ENCODE measurements around the gene HMX1.
A peak's percentile ranks its signal among the peaks of the same experiment; 100 is the strongest.

HMX1 gene

DNA sequence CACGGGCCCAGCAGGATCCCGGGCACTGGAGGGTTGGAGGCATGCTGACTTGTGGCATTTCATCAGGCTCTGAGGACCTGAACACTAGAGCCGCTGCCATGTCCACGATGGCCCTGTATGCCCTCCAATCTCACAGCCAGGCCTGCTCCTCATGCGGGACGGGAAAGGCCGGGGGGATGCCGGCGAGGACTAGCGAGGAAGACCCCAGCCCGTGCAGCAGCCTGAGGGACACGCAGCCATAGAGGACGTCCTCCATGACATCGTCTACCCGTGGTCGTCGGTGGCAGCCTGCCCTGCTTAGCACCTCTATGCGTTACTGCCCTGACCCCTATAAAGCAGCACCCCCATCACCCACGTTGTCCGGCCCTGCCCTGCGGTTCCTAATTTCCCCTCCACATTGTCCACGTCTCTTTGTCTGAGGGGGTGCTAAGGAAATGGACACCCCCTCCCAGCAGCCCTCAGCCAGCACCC, 32.6 kb downstream of the HMX1 start:
- no peak for DNase-seq

DNA sequence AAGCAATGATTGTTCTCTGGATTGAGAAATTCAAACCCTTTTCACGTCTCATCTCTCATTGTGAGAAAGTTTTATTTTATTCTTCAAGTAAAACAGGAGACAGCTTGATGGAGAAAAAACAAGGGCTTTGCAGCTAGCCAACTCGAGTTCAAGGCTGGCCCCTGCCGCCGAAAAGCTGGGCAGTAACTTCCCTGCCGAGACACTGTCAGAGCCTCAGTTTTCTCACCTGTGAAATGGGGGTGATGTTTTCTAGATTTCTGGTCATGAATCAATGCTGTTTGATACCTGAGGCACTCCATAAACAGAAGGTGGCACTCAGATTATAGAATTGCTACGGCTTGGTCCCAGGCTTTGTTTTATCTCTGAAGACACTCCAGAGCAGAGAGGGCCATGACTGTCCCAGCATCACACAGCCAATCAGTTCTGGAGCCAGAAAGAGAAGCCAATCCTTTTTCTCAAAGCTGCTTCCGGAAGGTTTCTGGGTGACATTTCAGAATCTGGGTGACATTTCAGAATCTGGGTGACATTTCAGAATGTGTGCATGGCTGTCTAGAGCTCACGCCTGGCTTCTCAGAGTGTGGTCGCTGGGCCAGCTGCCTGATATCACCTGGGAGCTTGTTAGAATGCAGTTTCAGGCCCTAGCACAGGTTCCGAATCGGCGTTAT, 33.2 kb downstream of the HMX1 start:
- no peak for DNase-seq

DNA sequence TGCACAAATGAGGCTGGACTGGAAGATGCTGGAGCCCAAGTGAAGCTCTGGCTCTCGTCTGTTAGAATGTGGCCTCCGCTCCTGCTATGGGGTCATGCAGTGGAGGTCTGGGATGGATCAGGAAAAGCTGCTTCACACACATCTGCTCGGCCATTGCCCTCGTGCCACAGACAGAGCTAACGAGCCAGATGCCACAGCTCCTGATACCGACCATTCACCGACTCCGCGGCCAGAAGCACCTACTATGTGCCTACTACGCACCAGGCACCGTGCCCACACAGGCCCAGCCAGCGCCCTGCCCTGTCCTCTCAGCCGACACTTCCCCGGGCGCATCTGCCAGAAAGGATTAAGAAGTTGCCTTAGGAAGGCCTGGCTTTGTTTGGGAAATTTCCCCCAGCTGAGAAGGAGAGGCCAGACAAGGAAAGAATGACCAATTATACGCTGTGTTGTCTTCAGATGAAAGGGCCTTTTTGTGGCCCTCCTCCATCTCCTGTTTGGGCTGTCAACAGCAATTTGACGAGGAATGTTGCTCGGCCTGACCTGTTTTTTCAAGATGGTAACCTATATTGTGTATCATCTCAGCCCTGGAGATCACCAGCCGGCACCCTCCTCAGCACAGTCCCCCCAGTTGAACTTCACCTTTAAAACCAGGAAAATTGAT, 34.3 kb downstream of the HMX1 start:
- no peak for DNase-seq

DNA sequence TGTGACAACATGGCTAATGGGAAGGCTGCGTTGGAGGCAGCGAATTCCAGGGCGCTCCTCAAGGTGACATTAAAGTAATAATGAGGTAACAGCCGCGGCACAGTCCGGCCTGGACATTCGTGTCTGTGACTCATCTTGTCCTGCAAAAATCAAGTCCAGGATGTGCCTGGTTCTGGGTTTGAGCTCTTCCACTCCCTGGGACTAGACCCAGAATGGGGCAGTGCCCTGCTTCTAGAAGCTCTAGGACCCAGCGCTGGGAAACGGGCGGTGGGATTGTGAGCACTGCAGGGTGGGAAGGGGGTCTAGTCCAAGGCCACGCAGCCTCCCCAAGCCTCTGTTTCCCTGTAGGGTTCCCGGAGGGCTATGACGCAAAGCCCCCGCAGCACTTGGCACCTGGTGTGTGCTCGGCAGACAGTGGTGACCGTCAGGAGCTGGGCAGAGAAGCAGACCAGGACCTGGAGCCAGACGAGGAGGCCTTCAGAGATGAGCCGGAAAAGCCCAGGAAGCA, 34.9 kb downstream of the HMX1 start:
- no peak for DNase-seq

DNA sequence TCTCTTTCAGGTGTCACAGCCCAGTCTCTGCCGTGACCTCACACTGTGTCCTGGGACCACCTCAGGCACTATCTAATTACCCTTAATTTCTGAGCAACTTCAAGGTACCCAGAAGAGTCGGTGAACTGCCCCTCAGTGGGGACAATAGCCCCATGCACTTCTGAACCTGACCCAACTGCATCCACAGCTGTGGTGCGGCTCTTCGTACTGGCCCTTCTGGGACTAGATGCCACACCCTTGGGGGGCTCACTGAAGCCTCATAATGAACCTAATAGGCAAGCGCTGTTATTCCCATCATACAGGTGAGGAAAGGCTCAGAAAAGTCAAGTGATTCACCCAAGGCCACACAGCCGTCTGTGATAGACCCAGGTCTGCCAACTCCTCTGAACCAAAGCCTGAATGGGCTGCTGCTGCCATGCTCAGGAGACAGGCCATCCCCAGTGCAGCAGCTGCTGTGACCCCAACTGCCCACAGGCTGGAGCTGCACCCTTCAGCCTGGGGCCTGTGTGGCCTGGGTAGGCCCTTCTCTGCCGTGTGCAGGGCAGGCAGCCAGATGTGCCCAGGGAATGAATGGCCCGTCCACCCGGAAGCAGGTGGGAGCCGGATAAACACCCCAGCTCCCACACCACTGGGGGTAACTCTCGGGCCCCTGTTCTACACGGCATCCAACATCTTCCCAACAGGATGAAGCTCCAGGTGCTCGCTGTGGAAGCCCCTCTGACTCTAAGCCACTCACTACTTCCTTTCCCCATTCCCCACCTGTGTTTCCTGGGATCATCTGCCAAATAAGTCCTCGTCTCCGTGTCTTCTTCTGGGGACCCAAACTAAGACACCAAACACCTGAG, 35.9 kb downstream of the HMX1 start:
- DNase-seq = no peak

DNA sequence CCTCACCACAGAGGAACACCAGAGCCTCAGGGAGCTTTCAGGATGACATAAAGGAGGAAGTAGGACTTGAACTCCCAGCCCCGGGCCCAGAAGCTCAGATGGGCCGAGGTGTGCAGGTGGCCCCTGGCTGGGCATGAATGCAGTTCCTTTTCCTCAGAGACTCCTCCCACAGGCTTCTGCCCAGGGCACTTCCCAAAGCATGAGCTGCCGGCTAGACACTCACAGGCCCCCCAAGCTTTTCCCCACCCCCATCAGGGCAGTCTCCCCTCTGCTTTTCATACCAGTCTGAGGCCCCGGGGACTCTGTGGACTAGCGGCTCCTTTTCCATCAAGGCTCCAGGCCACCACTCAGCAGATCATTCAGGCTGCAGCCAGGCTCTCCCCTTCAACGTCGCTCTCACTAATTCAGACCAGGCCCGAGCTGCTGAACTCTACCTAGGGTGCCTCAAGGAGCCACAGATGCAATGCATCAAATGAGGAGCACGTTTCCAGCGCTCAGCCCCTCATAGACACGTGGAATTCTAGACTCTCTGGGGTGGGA, 36.9 kb downstream of the HMX1 start:
- DNase-seq = no peak

DNA sequence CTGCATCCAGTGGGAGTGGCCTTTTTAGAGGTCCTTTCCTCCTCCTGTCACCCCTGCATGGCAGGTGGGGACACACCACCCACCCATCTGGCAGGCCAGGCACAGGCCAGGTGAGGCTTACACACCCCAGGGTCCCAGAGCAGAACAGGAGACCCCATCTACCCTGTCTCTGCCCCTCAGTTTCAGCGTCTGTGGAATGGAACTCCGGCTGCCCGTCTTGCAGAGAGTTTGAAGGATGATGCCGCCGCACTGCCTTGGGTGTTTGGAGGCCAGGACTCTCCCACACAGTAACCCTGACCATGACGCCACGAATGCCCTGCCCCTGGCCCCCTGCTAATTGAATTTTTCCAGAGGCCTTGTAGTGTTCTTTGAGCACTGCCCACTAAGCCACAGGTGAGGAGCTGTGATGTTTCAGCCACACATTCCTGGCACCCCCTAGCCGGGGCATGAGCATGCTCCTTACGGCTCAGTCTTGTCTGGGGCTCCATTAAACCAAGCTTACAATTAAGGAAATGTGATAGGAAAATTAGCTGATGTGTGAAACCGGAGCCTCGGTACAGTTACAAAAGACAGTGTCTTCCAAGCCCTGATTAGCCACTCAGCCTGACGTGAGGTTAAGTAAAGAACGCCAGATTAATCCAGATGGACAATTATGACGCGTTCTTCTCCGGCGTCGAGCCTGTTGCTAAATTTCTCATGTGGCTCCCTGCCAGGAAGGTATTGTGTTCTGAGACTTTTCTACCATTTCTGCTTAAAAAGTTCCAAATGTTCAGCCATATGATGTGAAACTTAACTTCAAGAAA, 39.3 kb downstream of the HMX1 start:
- peak in 1 of 2 donors; percentile 4 for DNase-seq

DNA sequence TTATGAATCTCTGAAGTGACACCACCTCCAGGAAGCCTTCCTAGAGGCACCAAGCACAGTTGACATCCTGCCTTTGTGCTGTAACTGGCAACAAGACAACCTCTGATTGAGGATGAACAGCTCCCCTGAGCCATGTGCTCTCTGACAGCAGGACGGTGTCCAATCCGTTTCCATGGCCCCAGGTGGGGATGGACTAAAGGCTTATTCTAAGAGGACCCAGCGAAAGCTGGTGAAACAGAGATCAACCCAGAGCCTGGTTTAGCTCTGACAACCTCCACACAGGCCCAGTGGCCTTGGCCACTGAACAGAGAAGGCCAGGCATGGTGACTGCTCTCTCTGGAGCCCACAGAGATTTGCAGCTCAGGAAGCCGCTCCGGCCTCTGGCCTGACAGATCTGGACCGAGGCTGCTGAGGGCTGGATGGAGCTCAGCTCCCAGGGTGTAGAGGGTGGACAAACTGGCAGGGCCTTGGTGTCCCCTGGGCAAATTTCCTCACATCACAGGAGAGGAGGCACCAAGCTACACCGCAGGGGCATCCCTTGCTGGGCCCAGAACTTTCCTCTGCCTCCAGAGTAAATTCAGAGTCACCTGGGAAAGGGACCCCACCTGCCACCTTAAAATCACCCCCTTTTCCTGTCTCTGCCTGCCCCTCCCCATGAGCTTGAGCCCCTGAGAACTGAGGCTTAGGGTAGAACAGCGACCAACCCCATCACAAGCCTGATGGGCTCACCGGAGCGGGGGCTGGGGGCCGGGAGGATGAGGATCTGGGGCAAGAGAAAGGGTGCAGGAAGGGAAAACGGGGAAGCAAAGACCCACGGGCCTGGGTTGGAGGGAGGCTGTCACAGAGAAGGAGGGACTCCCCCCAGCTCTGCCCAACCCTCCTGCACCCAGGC, 40.2 kb downstream of the HMX1 start:
- DNase-seq = peak in 1 of 2 donors; percentile 8

DNA sequence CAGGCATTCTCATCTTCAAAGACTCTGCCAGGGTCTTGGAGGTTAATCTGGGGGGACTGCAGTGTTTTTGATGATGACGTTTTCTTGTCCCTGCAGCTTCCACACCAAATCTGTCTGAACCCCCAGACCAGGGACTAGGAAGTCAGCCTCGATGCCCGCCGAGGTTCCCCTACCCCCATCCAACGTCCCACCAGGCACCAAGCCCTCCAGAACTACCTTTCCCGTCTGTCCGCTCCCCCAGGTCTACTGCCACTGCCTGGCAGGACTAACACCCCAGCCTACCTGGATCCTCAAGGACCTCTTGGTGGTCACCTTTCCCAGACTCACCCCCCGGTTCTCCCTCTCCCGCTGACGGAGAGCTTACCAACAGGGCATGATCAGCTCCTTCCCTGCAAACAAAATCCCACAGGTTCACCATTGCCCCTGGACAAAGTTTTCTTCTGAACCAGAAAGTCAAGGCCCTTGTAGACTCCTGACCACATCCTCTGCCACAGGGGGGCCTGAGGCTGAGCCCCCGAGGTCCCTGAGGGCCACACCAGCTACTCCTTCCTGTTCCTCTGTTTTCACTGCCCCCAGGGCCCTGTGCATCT, 40.9 kb downstream of the HMX1 start:
- DNase-seq = peak in 1 of 2 donors; percentile 11

DNA sequence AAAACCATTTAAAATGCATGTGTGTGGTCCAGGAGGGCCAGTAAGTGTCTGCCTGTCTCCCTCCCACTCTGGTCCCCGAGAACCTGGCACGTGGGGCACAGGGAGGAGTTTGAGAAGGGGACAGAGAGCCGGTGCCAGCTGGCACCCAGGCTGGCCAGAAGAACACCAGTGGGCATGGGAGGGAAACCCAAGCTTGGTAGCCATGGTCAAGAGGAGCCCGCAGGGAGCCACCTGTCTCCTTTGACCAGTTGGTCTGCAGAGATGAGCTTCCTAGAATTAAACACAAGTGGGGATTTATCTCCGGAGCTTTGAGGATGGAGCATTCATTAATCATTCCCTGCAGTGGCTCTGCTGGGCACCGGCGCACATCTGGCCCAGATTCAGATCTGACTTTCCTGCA, 41.6 kb downstream of the HMX1 start:
- DNase-seq = no peak

DNA sequence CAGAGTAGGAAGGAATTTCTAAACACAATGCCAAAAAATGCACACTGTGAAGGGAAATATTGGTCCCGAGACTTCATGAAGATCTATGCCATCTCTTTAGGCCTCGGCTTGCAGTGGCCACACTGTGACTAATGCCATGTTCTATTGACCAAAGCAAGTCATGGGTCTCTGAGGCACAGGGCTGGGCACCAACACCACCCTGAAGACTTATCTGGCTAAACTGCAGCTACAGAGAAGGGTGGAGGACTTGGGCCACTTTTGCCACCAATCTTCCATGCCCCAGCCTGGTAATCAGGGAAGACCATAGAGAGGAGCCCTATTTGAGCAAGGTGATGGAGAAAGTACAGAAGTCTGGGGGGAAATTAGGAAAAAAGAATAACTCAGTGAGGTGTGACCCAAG, 42.1 kb downstream of the HMX1 start:
- DNase-seq = peak in 1 of 2 donors; percentile 1

DNA sequence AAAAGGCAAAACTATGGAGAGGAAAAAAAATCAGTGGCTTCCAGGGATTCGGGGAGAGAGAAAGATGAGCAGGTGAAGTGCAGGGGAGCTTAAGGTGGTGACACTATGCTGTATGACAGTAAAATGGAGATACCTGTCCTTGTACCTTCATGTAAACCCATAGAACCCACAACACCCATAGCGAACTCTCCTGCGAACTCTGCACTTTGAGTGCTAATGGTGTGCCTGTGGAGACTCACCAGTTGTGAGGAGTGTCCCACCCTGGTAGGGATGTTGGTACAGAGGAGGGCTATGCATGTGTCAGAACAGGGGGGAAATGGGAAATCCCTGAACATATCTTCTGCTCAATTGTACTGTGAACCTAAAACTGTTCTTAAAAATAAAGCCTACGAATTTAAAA, 42.8 kb downstream of the HMX1 start:
- no peak for DNase-seq

DNA sequence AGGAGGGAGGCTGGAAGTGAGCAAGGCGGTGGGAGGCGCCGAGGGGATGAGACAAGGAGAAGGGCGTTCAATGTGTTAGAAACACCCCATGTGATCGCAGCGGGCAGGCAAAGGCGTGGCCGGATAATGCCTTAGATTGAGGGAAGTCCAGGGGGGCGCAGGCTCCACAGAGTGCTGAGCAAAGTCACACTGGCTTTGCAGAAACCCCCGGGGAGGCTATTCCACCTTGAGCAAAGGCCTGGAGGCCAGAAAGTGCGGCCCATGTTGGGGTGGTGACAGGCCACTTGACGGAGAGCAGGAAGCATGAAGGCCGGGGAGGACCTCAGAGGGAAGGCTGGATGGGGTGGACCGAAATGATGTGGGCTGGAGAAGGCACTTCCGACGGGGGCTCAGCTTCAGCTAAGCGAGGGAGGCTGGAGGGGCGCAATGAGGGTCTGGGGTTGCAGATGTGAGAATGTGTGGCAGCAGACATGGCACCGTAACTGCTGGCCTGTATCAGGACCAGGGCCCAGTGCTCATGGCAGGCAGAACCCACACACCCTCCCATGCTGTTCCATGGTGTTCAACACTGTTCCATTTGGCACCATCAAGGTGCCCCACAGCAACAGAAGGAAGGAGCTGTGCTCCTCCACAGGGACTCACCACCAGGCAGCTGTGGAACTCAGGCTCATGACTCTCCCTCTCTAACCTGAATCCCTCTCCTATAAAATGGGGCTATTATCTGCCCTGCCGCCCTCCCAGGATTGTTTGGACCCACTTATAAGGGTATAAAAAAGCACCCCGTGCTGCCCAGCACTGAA, 50.3 kb downstream of the HMX1 start:
- DNase-seq = no peak

DNA sequence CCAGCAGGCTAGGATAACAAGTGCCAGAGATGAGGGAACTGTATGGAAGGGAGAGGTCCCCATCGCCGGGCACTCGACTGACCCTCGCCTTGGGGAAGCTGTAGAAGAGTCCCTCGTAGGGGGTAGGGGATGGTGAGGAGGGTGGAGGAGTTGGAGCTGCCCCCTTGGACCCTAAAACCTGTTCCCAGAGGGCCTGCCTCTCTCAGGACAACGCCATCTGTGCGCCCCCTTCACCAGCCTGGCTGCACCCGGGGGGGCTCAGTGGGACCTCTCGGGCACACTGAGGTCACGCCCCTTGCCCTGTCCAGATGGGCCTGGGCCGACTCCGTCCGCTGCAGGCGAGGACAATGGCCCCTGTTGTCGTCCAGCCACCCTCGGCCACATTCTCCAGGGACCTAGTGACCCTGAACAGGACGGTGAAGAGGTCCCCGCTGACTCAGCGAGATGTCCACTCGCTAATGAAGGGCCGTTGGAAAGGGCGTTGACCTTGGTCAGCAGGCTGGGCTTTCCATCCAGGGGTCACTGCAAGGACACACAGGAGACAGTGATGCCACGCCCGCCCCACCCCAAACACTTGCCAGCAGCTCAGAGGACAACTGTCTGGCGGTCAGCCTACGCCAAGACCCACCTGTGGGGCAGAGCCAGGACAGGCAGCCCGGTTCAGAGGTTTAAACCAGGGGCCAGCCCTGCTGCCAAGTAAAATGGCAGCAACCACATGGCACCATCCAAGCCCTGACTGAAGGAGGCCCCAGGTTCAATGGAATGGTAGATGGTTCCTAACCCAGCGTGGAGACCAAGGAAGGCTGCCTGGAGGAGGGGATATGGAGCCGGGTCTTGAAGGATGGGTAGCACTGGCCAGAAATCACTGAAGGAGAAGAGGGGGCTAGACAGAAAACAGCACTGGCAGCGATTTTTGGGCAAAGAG, 51.2 kb downstream of the HMX1 start:
- no peak for DNase-seq

DNA sequence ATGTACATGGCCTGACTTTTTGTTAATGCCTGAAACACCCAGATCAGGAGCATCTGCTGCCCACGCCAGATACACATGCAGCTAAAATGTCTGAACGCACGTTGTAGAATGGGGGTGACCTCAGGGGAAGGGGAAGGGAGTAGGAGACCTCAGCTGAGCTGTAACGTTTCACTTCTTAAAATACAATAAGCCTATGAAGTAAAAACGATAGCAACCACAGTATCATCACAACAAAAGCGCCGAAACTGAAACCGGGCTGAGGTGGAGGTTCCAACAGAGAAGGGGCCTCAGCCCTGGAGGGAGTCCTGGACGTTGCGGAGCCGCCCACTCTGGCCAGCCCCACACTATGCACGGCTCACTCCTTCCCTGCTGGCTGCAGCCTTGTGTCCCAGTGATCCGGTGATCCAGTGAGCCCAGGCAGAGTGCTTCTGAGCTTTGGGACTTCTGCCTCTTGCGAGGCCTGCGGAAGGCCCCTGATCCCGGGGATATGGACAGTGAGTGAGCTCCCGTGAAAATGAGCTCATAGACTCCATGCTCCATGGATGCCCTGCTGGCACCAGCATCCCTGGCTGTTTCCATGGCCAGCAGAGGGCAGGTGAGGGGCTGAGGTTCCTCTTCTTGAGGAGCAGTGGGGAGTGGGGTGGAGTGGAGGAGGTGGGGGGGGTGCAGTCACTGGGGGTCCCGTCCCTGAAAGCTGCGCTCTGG, 52.0 kb downstream of the HMX1 start:
- DNase-seq = no peak

DNA sequence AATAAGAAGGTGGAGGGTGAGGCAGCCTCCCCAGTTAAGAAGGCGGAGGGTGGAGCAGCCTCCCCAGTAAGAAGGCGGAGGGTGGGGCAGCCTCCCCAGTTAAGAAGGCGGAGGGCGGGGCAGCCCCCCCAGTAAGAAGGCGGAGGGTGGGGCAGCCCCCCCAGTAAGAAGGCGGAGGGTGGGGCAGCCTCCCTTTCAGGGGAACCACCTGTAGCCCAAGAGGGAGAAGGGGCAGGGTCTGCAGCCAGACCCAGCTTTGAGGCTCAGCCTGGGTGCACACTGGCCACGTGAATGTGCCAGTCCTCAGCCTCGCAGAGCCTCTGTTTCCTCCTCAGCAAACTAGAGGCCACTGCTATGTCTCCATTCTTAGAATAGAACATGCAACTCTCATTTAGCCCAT, 52.6 kb downstream of the HMX1 start:
- no peak for DNase-seq

DNA sequence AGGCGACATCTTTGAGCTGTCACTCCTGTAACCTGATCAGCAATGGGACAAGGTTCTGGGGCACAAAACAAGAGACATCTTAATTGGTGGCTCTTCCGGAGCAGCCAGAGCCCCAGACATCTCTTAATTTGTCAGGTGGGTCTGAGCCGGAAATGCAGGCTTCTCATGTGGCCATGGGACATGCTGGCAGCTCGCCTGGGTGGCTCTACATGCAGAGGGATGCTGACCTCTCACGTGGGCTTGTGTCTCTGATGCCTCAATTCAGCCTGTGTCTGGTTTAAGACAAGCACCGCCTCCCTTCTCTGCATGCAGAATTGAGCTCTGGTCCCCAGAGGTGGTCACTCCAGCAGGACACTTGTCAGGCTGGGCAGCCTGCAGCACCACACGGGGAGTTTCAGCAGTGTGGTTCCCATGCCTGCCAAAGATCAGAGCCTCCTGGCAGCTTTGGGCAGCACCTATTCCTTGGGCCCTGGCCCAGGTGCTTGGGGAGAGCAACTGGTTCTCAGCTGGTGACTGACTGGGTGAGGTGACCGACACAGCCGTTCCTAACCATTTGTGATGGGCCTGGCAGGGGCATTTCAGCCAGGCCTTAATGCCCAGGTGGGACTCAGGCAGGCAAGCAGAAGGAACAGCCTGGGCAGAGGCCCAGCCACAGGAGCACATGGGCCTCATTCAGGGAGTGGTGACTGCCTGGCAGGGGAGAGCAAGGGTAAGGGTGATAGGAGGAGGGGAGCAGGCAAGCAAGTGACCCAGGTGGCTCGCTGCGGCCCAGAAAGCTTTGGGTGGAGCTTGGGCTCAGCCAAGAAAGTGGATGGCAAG, 53.4 kb downstream of the HMX1 start:
- DNase-seq = no peak

DNA sequence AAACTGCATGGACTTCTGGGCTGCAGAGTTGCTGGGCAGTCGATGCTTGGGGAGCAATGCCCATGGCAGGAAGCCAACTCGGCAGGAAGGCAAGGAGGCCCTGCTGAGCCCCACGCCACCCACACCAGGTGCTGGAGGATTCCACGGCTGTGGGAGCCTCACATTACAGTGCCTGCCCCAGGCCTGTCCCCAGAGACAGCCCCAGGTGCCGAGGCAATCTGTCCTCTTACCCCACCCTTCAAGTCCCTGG, 53.9 kb downstream of the HMX1 start:
- no peak for DNase-seq

All from stimulated activated CD4-positive, alpha-beta T cell treated with anti-CD3 and anti-CD28 coated beads, Interleukin-2, amount 100 ng/mL, for 24 hours (primary cell).